Measurements from ENCODE around the gene WDR55.
"Not testable (repeated sequence)": the region's sequence is repeated elsewhere in the genome, so short reads cannot be mapped to it uniquely, and the experiment has no call there.

The WDR55 gene

GRCh38 chr5:140658870-140659269 lies 5.8 kb upstream of the WDR55 start:
- no peak for DNase-seq

GRCh38 chr5:140660371-140660770 lies 4.3 kb upstream of the WDR55 start:
- DNase-seq, result not testable (repeated sequence)

DNA sequence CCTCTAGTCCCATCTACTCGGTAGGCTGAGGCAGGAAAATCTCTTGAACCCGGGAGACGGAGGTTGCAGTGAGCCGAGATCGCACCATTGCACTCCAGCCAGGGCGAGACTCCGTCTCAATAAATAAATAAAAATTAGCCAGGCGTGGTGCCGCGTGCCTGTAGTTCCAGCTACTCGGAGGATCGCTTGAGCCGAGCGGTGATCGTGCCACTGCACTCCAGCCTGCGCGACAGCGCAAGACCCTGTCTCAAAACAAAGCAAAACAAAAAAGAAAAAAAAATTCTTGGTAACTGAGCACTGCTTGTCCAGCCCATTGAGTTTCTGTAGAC lies 710 bp upstream of the WDR55 start:
- DNase-seq, result no peak

DNA sequence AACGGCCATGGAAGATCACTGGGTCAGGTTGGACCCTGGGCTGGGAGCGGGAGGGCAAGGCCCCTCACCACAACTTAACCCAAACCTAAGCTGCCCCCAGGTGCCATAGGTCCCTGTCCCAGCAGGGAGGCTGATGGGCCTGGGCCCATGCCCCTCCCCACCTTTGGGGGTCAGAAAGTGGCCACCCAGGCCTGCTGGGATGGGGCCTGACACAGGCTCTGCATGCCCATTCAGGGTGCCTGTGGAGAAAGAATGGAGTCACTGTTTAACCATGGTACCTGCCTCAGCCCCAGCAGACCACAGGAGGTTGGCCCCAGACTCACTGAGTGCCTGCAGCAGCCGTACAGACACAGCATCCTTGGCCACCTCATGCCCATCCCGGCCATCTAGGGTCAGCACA lies 6.3 kb downstream of the WDR55 start:
- DNase-seq, result not testable (repeated sequence)

- DNase-seq, result no peak
Observed at GRCh38 chr5:140671472-140672125, 6.9 kb downstream of the WDR55 start.

DNA sequence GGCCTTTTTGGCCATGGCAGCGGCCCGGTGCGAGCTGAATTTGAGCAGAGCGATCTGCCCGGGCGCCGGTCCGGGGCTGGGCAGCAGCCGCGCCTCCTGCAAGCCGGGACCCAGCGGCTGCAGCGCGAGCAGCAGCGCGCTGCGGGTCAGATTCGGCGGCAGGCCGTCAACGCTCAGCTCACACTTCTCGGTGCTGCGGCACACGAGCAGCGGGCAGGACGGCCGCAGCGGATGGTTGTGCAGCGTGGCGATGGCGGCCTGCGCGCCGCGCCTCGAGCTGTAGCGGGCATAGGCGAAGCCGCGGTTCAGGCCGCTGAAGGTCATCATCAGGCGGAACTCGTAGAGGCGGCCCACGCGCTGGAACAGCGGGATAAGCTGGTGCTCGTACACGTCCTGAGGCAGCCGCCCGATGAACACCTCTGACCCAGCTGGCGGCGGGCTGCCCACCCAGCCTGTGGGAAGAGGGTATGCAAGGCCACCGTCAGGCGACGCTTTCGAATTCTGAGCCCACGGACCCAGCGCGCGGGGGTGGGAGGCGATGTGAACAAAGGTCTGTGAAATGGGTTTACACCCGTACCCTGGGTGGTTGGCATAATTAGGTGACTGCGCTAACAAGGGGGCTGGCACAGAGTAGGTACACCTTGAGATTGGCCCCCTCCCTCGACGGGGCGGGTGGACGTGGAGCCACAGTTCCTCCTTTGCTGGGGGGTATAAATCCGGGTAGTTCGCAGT lies 7.9 kb downstream of the WDR55 start:
- no peak for DNase-seq

GRCh38 chr5:140673187-140673976 lies 8.7 kb downstream of the WDR55 start, which contains the start of gene DND1:
Gene DND1 (minus strand): TSS chr5:140673576. CDS start chr5:140673542, 34 bp downstream.
- DNase-seq, result no peak

GRCh38 chr5:140674211-140674610 lies 9.5 kb downstream of the WDR55 start:
- no peak for DNase-seq

DNA sequence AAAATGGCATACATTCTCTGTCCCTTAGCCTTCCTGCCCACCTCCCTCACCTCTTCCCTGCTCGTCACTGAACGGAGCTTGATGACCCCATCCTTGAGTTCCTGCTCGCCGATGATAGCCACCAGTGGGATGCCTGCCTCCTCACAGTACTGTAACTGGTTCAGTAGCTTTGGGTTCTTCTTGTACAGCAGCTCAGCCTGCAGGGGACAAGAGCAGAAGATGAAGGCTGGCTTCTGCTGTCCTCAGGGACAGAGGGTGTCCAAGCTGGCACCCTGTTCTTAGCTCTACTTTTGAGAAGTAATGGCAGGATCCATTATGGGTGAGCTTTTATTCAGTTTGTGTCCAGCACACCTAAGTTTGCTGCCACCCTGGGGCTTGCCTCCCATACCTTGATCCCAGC lies 9.9 kb downstream of the WDR55 start:
- DNase-seq, result no peak

DNA sequence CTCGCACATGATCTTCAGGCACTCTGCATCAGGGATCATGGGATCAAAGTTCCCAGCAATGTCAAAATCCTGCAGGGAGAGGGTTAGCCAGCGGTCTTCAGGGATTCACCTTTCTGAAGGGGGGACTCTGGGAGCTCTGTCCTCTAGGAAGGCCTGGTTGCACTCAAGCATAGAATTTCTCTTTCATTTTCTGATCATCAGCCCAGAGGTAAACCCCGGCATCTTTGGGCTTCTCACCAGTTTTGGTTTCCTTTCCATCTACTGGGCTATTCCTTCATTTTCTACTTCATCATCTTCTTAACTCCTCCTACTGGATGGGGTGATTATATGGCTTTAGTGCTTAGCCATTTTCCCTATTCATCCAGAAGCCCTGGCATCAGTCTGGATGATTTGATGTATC lies 13.2 kb downstream of the WDR55 start:
- no peak for DNase-seq

- no peak for DNase-seq
Observed at GRCh38 chr5:140678993-140679392, 14.3 kb downstream of the WDR55 start.

DNA sequence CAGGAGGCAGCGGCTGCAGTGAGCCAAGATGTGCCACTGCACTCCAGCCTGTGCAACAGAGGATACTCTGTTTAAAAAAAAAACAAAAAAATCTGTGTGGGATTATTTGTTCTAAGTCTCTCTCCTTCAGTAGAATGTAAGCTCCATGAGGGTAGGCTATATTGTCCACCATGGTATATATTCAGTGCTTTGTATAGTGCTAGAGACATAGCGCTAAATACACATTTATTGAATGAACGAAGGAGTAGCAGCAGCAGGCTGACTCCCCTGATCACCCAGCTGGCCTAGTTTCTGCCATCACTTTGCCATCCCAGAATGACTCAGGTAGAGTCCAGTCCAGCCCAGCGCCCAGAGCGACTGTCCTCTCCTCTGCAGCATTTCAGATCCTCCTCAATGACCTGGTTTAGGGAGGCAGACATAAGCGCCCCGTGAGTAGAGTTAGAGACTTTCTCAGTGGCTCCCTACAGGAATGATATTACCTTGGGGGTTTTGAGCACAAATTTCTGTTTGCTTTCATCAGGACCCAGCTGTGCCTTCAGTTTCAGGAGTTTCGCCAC lies 25.8 kb downstream of the WDR55 start:
- DNase-seq, result no peak

DNA sequence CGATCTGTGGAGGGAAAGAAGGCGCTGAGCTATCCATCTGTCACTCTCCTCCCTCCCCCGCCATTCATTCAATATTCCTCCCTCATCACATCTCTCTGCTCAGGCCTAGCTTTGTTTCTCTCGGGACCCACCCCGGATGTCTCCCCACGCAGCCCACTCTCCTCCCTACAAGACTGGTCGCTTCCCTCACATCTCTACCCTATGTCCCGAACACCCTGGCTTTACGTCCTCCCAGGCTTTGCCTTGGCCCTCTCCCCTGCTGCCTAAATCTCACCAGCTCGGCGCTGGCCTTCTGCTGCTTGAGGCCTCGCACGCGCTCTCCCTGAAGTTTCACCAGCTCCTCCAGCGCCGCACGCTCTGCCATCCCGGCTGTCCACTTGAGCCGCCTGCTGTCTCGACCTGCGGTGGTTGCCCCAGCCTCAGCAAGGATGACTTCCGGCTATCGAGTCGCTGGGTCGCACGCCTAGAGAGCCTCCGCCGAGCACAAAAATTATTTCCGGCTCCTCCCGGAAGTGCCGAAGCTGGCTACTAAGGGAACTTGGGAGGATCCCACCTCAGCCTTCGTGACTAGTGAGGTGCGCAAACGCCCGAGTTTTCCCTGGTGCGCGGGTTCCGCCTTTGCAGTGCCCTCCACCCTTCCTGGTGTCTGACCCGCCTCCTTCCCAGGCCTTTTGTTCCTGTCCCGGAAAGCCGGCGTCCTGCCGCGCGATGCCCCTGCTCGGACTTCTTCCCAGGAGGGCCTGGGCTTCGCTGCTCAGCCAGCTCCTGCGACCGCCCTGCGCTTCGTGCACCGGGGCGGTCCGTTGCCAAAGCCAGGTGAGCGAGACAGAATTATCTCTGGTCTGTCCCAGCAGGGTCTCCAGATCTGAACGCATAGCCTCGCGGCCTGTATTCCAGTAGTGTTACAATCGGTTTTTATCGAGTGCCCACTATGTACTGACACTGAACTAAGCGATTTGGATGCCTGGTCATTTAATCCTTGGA lies 26.5 kb downstream of the WDR55 start, which contains the start of the genes HARS1 and HARS2:
HARS1 (minus strand) TSS at position 430 of the 984 bp plus-strand sequence; CDS start at position 364, 66 bp downstream.
HARS2 (plus strand) TSS at position 515 of the 984 bp plus-strand sequence; CDS start at position 709, 194 bp downstream.
- peak; percentile 56 to 79 (median 69) for DNase-seq

DNA sequence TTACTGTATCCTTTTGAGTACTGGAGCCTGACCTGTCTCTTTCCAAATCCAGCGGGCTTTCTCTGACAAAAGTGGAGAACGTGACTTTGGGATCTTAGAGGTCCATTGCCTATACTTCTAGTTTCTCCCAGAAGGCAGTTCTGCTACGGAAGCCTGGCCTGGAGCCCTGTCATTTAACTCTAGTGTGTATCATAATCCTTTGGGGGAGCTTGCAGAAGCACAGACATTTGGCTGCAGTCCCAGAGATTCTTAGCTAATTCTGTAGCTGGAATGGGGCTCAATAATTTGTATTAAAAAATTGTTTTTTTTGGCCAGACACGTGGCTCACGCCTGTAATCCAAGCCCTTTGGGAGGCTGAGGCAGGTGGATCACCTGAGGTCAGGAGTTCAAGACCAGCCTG lies 29.6 kb downstream of the WDR55 start:
- no peak for DNase-seq

DNA sequence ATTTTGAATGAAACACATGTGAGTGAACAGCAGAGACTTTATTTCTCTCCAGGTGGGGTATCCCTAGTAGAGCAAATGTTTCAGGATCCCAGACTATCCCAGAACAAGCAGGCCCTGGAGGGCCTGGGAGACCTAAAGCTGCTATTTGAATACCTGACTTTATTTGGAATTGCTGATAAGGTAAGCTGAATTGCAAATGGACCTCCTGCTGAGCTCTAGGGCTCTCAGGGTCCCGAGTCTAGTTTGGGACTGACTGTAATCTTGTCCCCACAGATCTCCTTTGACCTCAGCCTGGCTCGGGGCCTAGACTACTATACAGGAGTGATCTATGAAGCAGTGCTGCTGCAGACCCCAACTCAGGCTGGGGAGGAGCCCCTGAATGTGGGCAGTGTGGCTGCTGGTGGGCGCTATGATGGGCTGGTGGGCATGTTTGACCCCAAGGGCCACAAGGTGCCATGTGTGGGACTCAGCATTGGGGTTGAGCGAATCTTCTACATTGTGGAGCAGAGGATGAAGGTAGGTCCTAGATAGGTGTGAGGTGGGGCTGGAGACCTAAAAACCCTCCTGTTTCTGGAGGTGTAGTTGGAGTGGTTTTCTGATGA lies 32.3 kb downstream of the WDR55 start:
- DNase-seq, result no peak

DNA sequence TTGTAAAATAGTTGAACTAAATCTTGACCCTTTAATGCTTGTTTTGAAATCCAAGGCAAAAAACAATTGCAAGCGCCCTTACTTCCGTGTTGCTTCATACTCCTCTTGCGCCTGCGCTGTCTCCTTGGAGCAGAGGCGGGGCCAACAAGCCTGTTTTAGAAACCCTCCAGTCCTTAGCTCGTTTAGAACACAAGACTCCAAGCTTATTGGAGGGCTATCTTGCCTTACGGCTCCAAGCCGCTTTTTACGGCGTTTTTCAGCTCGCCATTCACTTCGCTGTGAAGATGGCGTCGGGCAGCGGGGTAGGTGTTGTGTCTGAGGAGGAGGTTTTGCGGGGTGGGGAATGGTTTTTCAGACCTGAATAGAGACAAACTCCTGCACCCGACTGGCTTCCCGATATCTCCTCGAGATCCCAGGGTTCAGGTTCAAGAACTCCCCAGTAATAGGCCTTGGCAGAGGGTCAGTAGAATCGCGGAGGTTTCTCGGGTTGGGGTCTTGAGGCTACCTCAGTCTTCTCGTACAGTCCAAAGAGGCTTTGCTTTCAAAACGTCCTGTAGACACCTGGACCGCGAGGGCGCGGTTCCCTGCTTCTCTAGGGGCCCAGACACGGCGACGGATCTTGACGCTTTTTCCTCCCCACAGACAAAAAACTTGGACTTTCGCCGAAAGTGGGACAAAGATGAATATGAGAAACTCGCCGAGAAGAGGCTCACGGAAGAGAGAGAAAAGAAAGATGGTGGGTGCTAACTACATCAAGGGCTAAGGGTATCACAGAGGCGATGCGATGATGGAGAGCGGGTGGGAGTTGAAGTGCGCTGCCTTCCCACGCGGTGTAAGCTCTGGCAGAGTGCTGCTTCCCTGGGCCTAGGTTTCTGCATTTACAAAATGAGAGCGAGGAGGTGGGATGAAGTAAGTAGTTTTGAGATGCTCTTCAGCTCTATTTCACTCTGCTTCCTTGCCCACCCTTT lies 35.8 kb downstream of the WDR55 start, which contains the start of gene ZMAT2:
ZMAT2 (plus strand) TSS at position 271 of the 968 bp plus-strand sequence; CDS start at position 285, 14 bp downstream.
- peak; percentile 83 to 94 (median 91) for DNase-seq

DNA sequence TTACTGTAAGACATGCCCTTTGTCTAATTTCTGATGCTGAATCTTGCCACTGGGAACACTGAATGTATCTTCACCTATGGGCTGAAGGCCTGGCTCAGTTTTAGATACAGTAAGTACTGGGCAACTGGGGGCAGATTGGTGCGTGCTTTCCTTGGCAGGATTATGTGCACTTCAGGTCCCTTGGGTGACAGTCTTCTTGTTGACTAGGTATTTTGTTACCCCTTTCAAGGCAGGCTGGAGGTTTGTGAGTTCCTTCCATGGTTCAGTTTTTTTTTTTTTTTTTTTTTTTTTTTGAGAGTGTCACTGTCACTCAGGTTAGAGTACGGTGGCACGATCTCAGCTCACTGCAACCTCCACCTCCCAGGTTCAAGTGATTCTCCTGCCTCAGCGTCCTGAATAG lies 43.1 kb downstream of the WDR55 start:
- DNase-seq, result no peak

DNA sequence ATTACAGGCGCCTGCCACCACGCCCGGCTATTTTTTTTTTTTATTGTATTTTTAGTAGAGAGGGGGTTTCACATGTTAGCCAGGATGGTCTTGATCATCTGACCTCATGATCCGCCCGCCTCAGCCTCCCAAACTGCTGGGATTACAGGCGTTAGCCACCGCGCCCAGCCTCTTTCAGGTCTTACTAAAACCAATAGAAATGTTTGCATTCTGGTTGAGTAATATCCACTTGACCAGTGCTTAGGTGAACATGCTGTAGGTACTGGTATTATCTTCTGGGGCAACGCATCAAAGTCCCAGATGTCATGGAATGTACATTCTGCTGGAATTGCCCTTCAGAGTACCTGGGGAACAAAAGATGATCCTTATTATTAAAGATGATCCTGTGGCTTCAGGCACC lies 44.1 kb downstream of the WDR55 start:
- not testable (repeated sequence) for DNase-seq

- peak; percentile 61 to 94 (median 74) for DNase-seq
Observed at GRCh38 chr5:140710899-140711552, 46.3 kb downstream of the WDR55 start.

DNA sequence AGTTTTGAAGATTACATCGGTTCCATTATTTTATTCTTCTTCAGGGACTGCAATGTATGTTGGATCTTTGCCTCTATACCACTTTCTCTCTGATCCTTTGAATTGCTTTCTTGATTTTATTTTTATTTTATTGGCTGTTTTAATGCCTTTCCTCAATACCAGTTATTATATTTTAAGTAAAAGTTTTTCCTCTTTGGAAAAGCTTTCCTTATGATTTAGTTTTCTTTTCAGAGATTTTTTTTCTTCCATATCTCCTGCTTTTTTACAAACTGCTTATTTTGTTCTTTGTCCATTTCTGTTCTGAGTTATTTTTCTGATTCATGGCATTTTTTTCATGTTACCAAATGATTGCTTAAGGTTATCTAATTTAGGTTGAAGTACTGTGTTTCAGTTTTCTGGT lies 47.1 kb downstream of the WDR55 start:
- DNase-seq, result no peak

All from stimulated activated naive CD4-positive, alpha-beta T cell (primary cell).